B cell (primary cell): ENCODE results near the gene APH1B. TPM values are rescaled to one million over a fixed set of nuclear protein-coding genes. Genes with fewer than 3 reads are reported as not detected.

Experiments
- ATAC-seq: fragments of 200-7000 bp; cut with Tn5 transposase; one replicate; pipeline ENCODE4 v1.10.0; 2021; ENCODE audit warnings: low read depth, mild to moderate bottlenecking, moderate number of reproducible peaks, moderate library complexity
- CTCF ChIA-PET: fragments of 350-600 bp; sonication (Branson Sonifier 250); formaldehyde crosslinking; loops from one replicate; lab custom pipeline; 2021; ENCODE audit warnings: antibody characterized with exemption, inconsistent platforms; lab: Charles Lee
- POLR2A ChIA-PET: fragments of 350-600 bp; sonication (Branson Sonifier 250); formaldehyde crosslinking; loops from one replicate; lab custom pipeline; 2021; ENCODE audit warnings: antibody characterized with exemption; lab: Charles Lee
- DNase-seq: peaks from one replicate; pipeline ENCODE4 v3.0.0; 2013
- H2AFZ ChIP-seq: 2 replicates; pipeline ENCODE4 v1.6.1; 2012; ENCODE audit warnings: mild to moderate bottlenecking, low read depth, low read length; ENCODE audit not compliant: insufficient read depth, poor library complexity, severe bottlenecking
- H3K27ac ChIP-seq, 2 donors: 1 replicate in 1 of 2; 2 replicates in 1 of 2; pipeline ENCODE4 v1.5.1; 2012 to 2013; ENCODE audit warnings: low read length in 2 of 2, mild to moderate bottlenecking in 2 of 2, moderate library complexity in 1 of 2
- H3K27me3 ChIP-seq, 4 experiments: fragments of 200-600 bp in 1 of 4; sonication (generic) in 1 of 4; replicated peaks in 1 of 4; 1 replicate in 2 of 4; 2 replicates in 2 of 4; pipeline versions ENCODE4 v1.6.1 to v1.7.0; 2013 to 2016; ENCODE audit warnings: low read length in 3 of 4, mild to moderate bottlenecking in 2 of 4, mixed read lengths in 1 of 4, moderate library complexity in 1 of 4; ENCODE audit not compliant: insufficient read depth in 4 of 4, control insufficient read depth in 3 of 4; ENCODE audit errors: control extremely low read depth in 1 of 4
- H3K36me3 ChIP-seq, 2 experiments: replicated peaks in 1 of 2; 1 replicate in 1 of 2; 2 replicates in 1 of 2; pipeline versions ENCODE4 v1.6.1 to v1.7.1; 2013; ENCODE audit warnings: low read length in 1 of 2; ENCODE audit not compliant: insufficient read depth in 2 of 2, control insufficient read depth in 1 of 2; ENCODE audit errors: control extremely low read depth in 1 of 2, extremely low read depth in 1 of 2
- H3K4me1 ChIP-seq, 2 donors: fragments of 200-600 bp in 1 of 2; sonication (generic) in 1 of 2; 1 replicate in 1 of 2; 2 replicates in 1 of 2; pipeline versions ENCODE4 v1.5.1 to v1.6.1; 2013 to 2017; ENCODE audit warnings: low read length in 2 of 2; ENCODE audit not compliant: control insufficient read depth in 2 of 2, insufficient read depth in 2 of 2
- H3K4me2 ChIP-seq: replicated peaks from 2 replicates; pipeline ENCODE3; 2012; ENCODE audit warnings: mild to moderate bottlenecking, low read depth, low read length; ENCODE audit not compliant: poor library complexity, severe bottlenecking
- H3K4me3 ChIP-seq, 5 experiments: fragments of 200-600 bp in 1 of 5; sonication (generic) in 1 of 5; 1 replicate in 3 of 5; 2 replicates in 2 of 5; pipeline versions ENCODE4 v1.5.1 to v1.7.0; 2011 to 2016; ENCODE audit warnings: low read length in 4 of 5, mild to moderate bottlenecking in 4 of 5, low read depth in 2 of 5, control low read depth in 1 of 5, moderate library complexity in 1 of 5; ENCODE audit not compliant: insufficient read depth in 1 of 5; ENCODE audit errors: control extremely low read depth in 1 of 5, extremely low read depth in 1 of 5
- H3K79me2 ChIP-seq: fragments of 200-600 bp; sonication (generic); one replicate; pipeline ENCODE4 v1.6.0; 2016; ENCODE audit warnings: low read length; ENCODE audit not compliant: control insufficient read depth, insufficient read depth
- H3K9ac ChIP-seq: fragments of 200-600 bp; sonication (generic); 2 replicates; pipeline ENCODE4 v1.6.1; 2017; ENCODE audit warnings: mild to moderate bottlenecking, low read length, moderate library complexity
- H3K9me3 ChIP-seq, 3 donors: one replicate each; pipeline versions ENCODE4 v1.6.1 to v1.7.1; 2013; ENCODE audit warnings: low read length in 2 of 3; ENCODE audit not compliant: control insufficient read depth in 2 of 3, insufficient read depth in 1 of 3; ENCODE audit errors: control extremely low read depth in 1 of 3
- H4K20me1 ChIP-seq: 2 replicates; pipeline ENCODE4 v1.6.0; 2012; ENCODE audit warnings: mild to moderate bottlenecking, low read length; ENCODE audit not compliant: insufficient read depth, control insufficient read depth, poor library complexity, severe bottlenecking
- H3K27ac Mint-ChIP-seq: one replicate; pipeline ENCODE4 v1.8.0; 2021; ENCODE audit warnings: mixed read lengths
- H3K27me3 Mint-ChIP-seq: one replicate; pipeline ENCODE4 v1.8.0; 2021; ENCODE audit warnings: mixed read lengths
- H3K4me1 Mint-ChIP-seq: one replicate; pipeline ENCODE4 v1.8.0; 2021; ENCODE audit warnings: mixed read lengths
- H3K4me3 Mint-ChIP-seq: one replicate; pipeline ENCODE4 v1.8.0; 2021; ENCODE audit warnings: mixed read lengths
- H3K9me3 Mint-ChIP-seq: one replicate; pipeline ENCODE4 v1.8.0; 2022; ENCODE audit warnings: mixed read lengths; ENCODE audit not compliant: insufficient read depth
- CTCF ChIP-seq: fragments of 200-600 bp; IDR thresholded peaks from one replicate; pipeline ENCODE4 v1.8.0; 2022; ENCODE audit warnings: antibody characterized with exemption, mild to moderate bottlenecking
- EZH2 ChIP-seq: IDR thresholded peaks from 2 replicates; pipeline ENCODE4 v1.6.1; 2012; ENCODE audit warnings: borderline replicate concordance, low read depth, mild to moderate bottlenecking, moderate library complexity, low read length; ENCODE audit not compliant: insufficient read depth, poor library complexity, severe bottlenecking
- WGBS: methylation state at CpG from one replicate; pipeline ENCODE4 v1.1.5; 2013; ENCODE audit warnings: missing lambda C conversion rate; ENCODE audit not compliant: insufficient coverage; 5-methylcytosine and 5-hydroxymethylcytosine counted together
- intact Hi-C: fragments of 100-400 bp; cut with micrococcal nuclease; formaldehyde crosslinking; loops from one replicate; pipeline ENCODE4 v1.10.0; 2022
- polyA plus RNA-seq: library from polyadenylated mRNA; depleted of rRNA; stranded (reverse); fragments of >200 nt; gene quantifications from 2 replicates; pipeline ENCODE4 v1.2.3, GENCODE V29; 2012
- total RNA-seq, 2 donors: library from RNA; stranded (reverse); fragments of 120-200 nt in 1 of 2; gene quantifications; 1 replicate in 1 of 2; 2 replicates in 1 of 2; pipeline versions ENCODE4 v1.2.3 to v1.2.4, GENCODE V29; 2013 to 2022

Gene APH1B
- total and polyA plus RNA-seq, 2 donors (not counting 1 experiment from before 2014, with no cell fraction given): 7.6 to 45.2 TPM

- peak overlapping the region; percentile 39 for H3K27ac Mint-ChIP-seq
- peak overlapping the region in 1 of 2 donors; percentile 42 for H3K27ac ChIP-seq
- H3K79me2 ChIP-seq: peaks cover 92% of the 10 kb centered on the region
- H3K9ac ChIP-seq: no peak overlapping the region
- H3K9me3 ChIP-seq: no peaks in the 10 kb centered on the region
- H3K4me3 Mint-ChIP-seq: no peak overlapping the region
- peaks cover 6 to 24% of the 10 kb centered on the region in 2 donors for H3K4me1 ChIP-seq
- ATAC-seq (no peak), DNase-seq (no peak)
- H2AFZ ChIP-seq: no peak overlapping the region
- CTCF ChIA-PET: interaction anchor here (1.8 kb wide), 1 partner anchor 180 kb away, joined by 5 read pairs; no protein-coding TSS in a partner anchor
- H3K27me3 Mint-ChIP-seq: no peaks in the 10 kb centered on the region
- POLR2A ChIA-PET: no interaction called here
- H3K36me3 ChIP-seq: peaks cover 3 to 18% of the 10 kb centered on the region in 2 experiments
- 100% methylated on average over 2 of the region's 2 CpGs for WGBS
- no peak for TF ChIP-seq EZH2
- TF ChIP-seq CTCF: no peak
- peaks cover 49% of the 10 kb centered on the region for H3K4me1 Mint-ChIP-seq
- no peaks in the 10 kb centered on the region for H3K27me3 ChIP-seq
- H4K20me1 ChIP-seq: peaks cover 53% of the 10 kb centered on the region
- intact Hi-C loops: loop anchor here (5.0 kb wide), 1 partner anchor 35 kb away; no protein-coding TSS in a partner anchor
- H3K4me3 ChIP-seq: no peak overlapping the region
- H3K9me3 Mint-ChIP-seq: no peaks in the 10 kb centered on the region
- no peak overlapping the region for H3K4me2 ChIP-seq
These were observed 49.7 kb upstream of the APH1B start for GRCh38 chr15:63227689-63228088.

GRCh38 chr15:63231206-63231605 is 46.2 kb upstream of the APH1B start:
- no CpG with 5 or more reads among the region's 3 CpGs for WGBS
- peaks cover 24 to 39% of the 10 kb centered on the region in 2 donors for H3K4me1 ChIP-seq
- no peaks in the 10 kb centered on the region for H3K9me3 ChIP-seq
- no peaks in the 10 kb centered on the region for H3K27me3 Mint-ChIP-seq
- H3K4me2 ChIP-seq: no peak overlapping the region
- H3K27me3 ChIP-seq: no peaks in the 10 kb centered on the region
- DNase-seq: no peak
- H2AFZ ChIP-seq: no peak overlapping the region
- peaks cover 0 to 14% of the 10 kb centered on the region in 2 experiments for H3K36me3 ChIP-seq
- no peak for ATAC-seq
- ChIA-PET CTCF (interaction anchor here (0.6 to 1.1 kb wide), 4 partner anchors 65 to 111 kb away, joined by 3 to 5 read pairs (median 3); no protein-coding TSS in a partner anchor), POLR2A (no interaction called here)
- intact Hi-C loops: no loop called here
- H4K20me1 ChIP-seq: peaks cover 70% of the 10 kb centered on the region
- H3K27ac ChIP-seq: peak overlapping the region; percentile 8 to 68
- peaks cover 93% of the 10 kb centered on the region for H3K79me2 ChIP-seq
- no peak overlapping the region for H3K4me3 Mint-ChIP-seq
- H3K4me1 Mint-ChIP-seq: peaks cover 56% of the 10 kb centered on the region
- H3K9me3 Mint-ChIP-seq: no peaks in the 10 kb centered on the region
- peak overlapping the region; percentile 65 for H3K27ac Mint-ChIP-seq
- no peak overlapping the region for H3K4me3 ChIP-seq
- H3K9ac ChIP-seq: no peak overlapping the region
- no peak for TF ChIP-seq CTCF
- TF ChIP-seq EZH2: no peak
